ENCODE results near the gene TSHZ1. TPM values are rescaled to one million over a fixed set of nuclear protein-coding genes. Genes with fewer than 3 reads are reported as not detected.

Gene TSHZ1
- total and polyA plus RNA-seq, 4 donors, result 4.2 to 6.6 (median 5.6) TPM

DNA sequence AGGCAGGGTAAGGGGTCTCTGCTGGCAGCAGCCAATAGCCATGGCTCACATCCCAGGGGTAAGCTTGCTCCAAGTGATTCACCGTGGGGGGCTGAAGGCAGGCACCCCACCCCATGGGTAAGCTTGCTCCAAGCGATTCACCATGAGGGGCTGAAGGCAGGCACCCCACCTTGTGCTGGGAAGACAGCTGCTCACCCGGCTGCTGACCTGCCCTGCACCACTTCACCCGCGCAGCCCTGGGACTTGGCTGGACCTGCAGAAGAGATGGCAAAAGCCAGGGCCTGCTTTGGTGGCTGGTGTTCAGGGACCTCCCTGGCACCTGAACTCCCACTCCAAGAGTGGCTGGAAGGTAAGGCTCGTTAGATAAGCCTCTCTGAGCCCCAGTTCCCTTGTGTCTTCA lies 20.9 kb upstream of the TSHZ1 start:
- TF ChIP-seq EGR1 (IDR thresholded peaks at IDR 0.05; ENCODE audit: low read depth in 2 of 2) (no peak), HNF4G (IDR thresholded peaks at IDR 0.05) (no peak), NR2F2 (IDR thresholded peaks at IDR 0.05) (no peak), GABPA (IDR thresholded peaks at IDR 0.05 in 1 of 2, conservative IDR thresholded peaks at IDR 0.05 in 1 of 2) (no peak)
- 96% methylated on average over 6 of the region's 6 CpGs for WGBS
- no peak for DNase-seq (ENCODE audit: low spot score)

GRCh38 chr18:75192899-75193298 lies 17.7 kb upstream of the TSHZ1 start:
- Histone ChIP-seq H3K9ac (ENCODE audit: low read depth in 1 of 2, low read length in 2 of 2) (no peak overlapping the region), H3K27me3 (ENCODE audit: control insufficient read depth in 4 of 4, insufficient read depth in 4 of 4, low read length in 3 of 4) (no peaks in the 10 kb centered on the region), H3K36me3 (ENCODE audit: control insufficient read depth in 4 of 4, insufficient read depth in 3 of 4, low read depth in 1 of 4, low read length in 3 of 4) (no peaks in the 10 kb centered on the region), H3K4me1 (ENCODE audit: control insufficient read depth in 4 of 4, insufficient read depth in 4 of 4, low read length in 3 of 4) (no peaks in the 10 kb centered on the region), H3K4me3 (ENCODE audit: low read depth in 1 of 3, low read length in 3 of 3) (no peak overlapping the region), H3K27ac (ENCODE audit: low read depth in 1 of 2, low read length in 2 of 2) (no peak overlapping the region), H3K9me3 (ENCODE audit: control insufficient read depth in 4 of 4, low read length in 3 of 4) (no peaks in the 10 kb centered on the region)
- no peak for DNase-seq (ENCODE audit: low spot score)
- TF ChIP-seq ZBTB33 (IDR thresholded peaks at IDR 0.05), result no peak
- TF ChIP-seq GABPA (IDR thresholded peaks at IDR 0.05 in 1 of 2, conservative IDR thresholded peaks at IDR 0.05 in 1 of 2), result no peak
- no peak for TF ChIP-seq HNF4A (conservative IDR thresholded peaks at IDR 0.05)
- TF ChIP-seq TAF1 (conservative IDR thresholded peaks at IDR 0.05), result no peak
- TF ChIP-seq MAX (IDR thresholded peaks at IDR 0.05), result no peak
- TF ChIP-seq SP1 (IDR thresholded peaks at IDR 0.05), result no peak
- TF ChIP-seq EGR1 (IDR thresholded peaks at IDR 0.05; ENCODE audit: low read depth in 2 of 2), result no peak
- no peak for TF ChIP-seq FOXA2 (IDR thresholded peaks at IDR 0.05)
- no peak for TF ChIP-seq FOXA1 (IDR thresholded peaks at IDR 0.05)
- TF ChIP-seq, protein P1, sequence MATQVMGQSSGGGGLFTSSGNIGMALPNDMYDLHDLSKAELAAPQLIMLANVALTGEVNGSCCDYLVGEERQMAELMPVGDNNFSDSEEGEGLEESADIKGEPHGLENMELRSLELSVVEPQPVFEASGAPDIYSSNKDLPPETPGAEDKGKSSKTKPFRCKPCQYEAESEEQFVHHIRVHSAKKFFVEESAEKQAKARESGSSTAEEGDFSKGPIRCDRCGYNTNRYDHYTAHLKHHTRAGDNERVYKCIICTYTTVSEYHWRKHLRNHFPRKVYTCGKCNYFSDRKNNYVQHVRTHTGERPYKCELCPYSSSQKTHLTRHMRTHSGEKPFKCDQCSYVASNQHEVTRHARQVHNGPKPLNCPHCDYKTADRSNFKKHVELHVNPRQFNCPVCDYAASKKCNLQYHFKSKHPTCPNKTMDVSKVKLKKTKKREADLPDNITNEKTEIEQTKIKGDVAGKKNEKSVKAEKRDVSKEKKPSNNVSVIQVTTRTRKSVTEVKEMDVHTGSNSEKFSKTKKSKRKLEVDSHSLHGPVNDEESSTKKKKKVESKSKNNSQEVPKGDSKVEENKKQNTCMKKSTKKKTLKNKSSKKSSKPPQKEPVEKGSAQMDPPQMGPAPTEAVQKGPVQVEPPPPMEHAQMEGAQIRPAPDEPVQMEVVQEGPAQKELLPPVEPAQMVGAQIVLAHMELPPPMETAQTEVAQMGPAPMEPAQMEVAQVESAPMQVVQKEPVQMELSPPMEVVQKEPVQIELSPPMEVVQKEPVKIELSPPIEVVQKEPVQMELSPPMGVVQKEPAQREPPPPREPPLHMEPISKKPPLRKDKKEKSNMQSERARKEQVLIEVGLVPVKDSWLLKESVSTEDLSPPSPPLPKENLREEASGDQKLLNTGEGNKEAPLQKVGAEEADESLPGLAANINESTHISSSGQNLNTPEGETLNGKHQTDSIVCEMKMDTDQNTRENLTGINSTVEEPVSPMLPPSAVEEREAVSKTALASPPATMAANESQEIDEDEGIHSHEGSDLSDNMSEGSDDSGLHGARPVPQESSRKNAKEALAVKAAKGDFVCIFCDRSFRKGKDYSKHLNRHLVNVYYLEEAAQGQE (IDR thresholded peaks at IDR 0.05), result no peak
- TF ChIP-seq ATF3 (IDR thresholded peaks at IDR 0.05), result no peak
- no peak for TF ChIP-seq RAD21 (IDR thresholded peaks at IDR 0.05)
- no peak for TF ChIP-seq RXRA (IDR thresholded peaks at IDR 0.05)
- TF ChIP-seq HNF4G (IDR thresholded peaks at IDR 0.05), result no peak
- TF ChIP-seq JUND (IDR thresholded peaks at IDR 0.05), result no peak
- TF ChIP-seq CTCF (IDR thresholded peaks at IDR 0.05; ENCODE audit: low read depth, low read length, missing input control), result no peak
- TF ChIP-seq YY1 (IDR thresholded peaks at IDR 0.05), result no peak
- TF ChIP-seq NR2F2 (IDR thresholded peaks at IDR 0.05), result no peak
- WGBS, result 84% methylated on average over 7 of the region's 7 CpGs

More for the DNA sequence above, 20.9 kb upstream of the TSHZ1 start:
- Histone ChIP-seq H3K36me3 (ENCODE audit: control insufficient read depth in 4 of 4, insufficient read depth in 3 of 4, low read depth in 1 of 4, low read length in 3 of 4) (no peaks in the 10 kb centered on the region), H3K27ac (ENCODE audit: low read depth in 1 of 2, low read length in 2 of 2) (no peak overlapping the region), H3K4me3 (ENCODE audit: low read depth in 1 of 3, low read length in 3 of 3) (no peak overlapping the region), H3K9me3 (ENCODE audit: control insufficient read depth in 4 of 4, low read length in 3 of 4) (no peaks in the 10 kb centered on the region), H3K27me3 (ENCODE audit: control insufficient read depth in 4 of 4, insufficient read depth in 4 of 4, low read length in 3 of 4) (no peaks in the 10 kb centered on the region), H3K4me1 (ENCODE audit: control insufficient read depth in 4 of 4, insufficient read depth in 4 of 4, low read length in 3 of 4) (no peaks in the 10 kb centered on the region), H3K9ac (ENCODE audit: low read depth in 1 of 2, low read length in 2 of 2) (no peak overlapping the region)
